Epithelial cell of umbilical artery (primary cell): Measurements from ENCODE around the gene C14orf39. TPM values are rescaled to one million over a fixed set of nuclear protein-coding genes. Genes with fewer than 3 reads are reported as not detected.

Experiments used
- total RNA-seq: library from RNA; depleted of rRNA; stranded (reverse); fragments of >200 nt; gene quantifications from 2 replicates; pipeline ENCODE4 v1.2.3, GENCODE V29; 2014

Gene C14orf39, protein sequence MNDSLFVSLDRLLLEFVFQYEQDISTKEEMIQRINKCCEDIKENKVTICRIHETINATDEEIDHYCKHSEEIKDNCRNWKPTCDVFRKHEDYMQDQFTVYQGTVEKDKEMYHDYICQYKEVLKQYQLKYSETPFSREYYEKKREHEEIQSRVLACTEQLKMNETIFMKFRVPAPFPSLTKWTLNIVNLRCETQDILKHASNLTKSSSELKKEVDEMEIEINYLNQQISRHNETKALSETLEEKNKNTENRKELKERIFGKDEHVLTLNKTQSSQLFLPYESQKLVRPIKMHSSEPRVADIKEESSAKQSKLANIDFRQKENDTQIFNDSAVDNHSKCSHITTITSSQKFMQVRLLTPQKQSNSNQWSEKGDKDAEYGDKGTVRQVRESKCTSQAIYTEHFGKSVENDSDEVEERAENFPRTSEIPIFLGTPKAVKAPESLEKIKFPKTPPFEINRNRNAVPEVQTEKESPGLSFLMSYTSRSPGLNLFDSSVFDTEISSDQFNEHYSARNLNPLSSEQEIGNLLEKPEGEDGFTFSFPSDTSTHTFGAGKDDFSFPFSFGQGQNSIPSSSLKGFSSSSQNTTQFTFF
- not detected in 2 replicates for total RNA-seq

DNA sequence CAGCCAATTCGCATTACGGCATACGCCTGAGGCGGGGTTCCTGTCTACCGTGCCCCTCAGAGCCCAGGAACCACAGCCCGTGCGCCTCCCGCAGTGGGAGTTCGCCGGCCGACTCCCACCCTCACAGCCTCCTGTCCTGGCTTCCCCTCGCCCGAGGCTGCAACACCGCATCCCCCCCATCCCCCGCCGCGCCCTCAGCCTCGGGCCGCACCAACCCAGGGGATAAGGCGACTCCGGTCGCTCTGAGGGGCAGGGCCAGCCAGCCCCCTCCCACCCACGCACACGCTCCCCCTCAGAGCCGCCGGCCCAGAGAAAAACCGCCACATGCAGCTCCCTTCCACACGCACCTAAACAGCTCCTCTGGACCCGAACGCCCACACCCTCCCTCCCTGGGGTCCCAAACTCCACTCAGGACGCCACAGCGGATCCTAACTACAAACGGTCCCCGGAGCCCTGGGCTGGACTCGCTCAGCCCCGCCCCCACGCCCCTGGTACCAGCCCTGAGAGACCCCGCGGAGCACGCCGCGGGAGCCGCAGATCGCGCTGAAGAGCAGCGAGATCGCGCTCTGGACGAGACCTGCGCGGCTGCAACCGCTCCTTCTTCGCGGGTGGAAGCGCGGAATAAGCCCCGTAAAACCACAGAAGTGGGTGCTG is at the start of gene C14orf39:
TSS of gene C14orf39 (minus strand) at position 466 of the 654 bp plus-strand sequence. CDS start 985 bp downstream, outside the sequence.

GRCh38 chr14:60508707-60509437 is 23.0 kb upstream of the C14orf39 start, which contains the start of gene SIX6:
TSS of gene SIX6 (plus strand) at chr14:60509146. CDS start at chr14:60509399, 253 bp downstream.

Other genes with a start within 250 kb of the C14orf39 start
- gene PPM1A, start 236.8 kb downstream of the C14orf39 start, total RNA-seq, result 13.3 and 16.3 TPM in 2 replicates
- not detected in 2 replicates for gene SIX6, start 23.1 kb upstream of the C14orf39 start, total RNA-seq
- 0.46 and 0.97 TPM in 2 replicates for gene SIX1, start 163.4 kb upstream of the C14orf39 start, total RNA-seq
- 4.4 and 4.9 TPM in 2 replicates for gene SIX4, start 238.3 kb upstream of the C14orf39 start, total RNA-seq
- gene MNAT1, start 248.7 kb upstream of the C14orf39 start, total RNA-seq, result 46.7 and 89.0 TPM in 2 replicates